WTC11 (cell line): ENCODE results near the gene MRPL34.

ENCODE experiments used
- CTCF ChIP-seq: fragments of 200-600 bp; IDR thresholded peaks from 2 replicates; pipeline ENCODE4 v1.8.0; 2022; ENCODE audit warnings: antibody characterized with exemption
- ESRRA ChIP-seq: sonication (generic); formaldehyde crosslinking; IDR thresholded peaks from 2 replicates; pipeline ENCODE4 v1.8.1; 2022; ENCODE audit warnings: mild to moderate bottlenecking, missing genetic modification reagents, borderline replicate concordance
- ETV6 ChIP-seq: sonication (generic); formaldehyde crosslinking; IDR thresholded peaks from 2 replicates; pipeline ENCODE4 v1.8.1; 2022; ENCODE audit warnings: mild to moderate bottlenecking, missing genetic modification reagents
- TP53 ChIP-seq: sonication (generic); formaldehyde crosslinking; IDR thresholded peaks from 2 replicates; pipeline ENCODE4 v1.8.1; 2023; ENCODE audit warnings: mild to moderate bottlenecking, missing genetic modification reagents
- USF2 ChIP-seq: sonication (generic); formaldehyde crosslinking; IDR thresholded peaks from 2 replicates; pipeline ENCODE4 v1.8.1; 2023; ENCODE audit warnings: mild to moderate bottlenecking, missing genetic modification reagents, moderate library complexity
- TF ChIP-seq, protein P1 (sequence below): sonication (generic); formaldehyde crosslinking; conservative IDR thresholded peaks from 2 replicates; pipeline ENCODE4 v1.8.1; 2022; ENCODE audit warnings: mild to moderate bottlenecking, missing genetic modification reagents
- TF ChIP-seq, protein P2 (sequence below): sonication (generic); formaldehyde crosslinking; IDR thresholded peaks from 2 replicates; pipeline ENCODE4 v1.8.1; 2023; ENCODE audit warnings: mild to moderate bottlenecking, missing genetic modification reagents

- TF ChIP-seq, protein P1, sequence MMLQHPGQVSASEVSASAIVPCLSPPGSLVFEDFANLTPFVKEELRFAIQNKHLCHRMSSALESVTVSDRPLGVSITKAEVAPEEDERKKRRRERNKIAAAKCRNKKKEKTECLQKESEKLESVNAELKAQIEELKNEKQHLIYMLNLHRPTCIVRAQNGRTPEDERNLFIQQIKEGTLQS: no peak
- TF ChIP-seq ETV6 (CRISPR knock-in tag): no peak
- TF ChIP-seq USF2 (CRISPR knock-in tag): no peak
- no peak for TF ChIP-seq CTCF
- TF ChIP-seq, protein P2, sequence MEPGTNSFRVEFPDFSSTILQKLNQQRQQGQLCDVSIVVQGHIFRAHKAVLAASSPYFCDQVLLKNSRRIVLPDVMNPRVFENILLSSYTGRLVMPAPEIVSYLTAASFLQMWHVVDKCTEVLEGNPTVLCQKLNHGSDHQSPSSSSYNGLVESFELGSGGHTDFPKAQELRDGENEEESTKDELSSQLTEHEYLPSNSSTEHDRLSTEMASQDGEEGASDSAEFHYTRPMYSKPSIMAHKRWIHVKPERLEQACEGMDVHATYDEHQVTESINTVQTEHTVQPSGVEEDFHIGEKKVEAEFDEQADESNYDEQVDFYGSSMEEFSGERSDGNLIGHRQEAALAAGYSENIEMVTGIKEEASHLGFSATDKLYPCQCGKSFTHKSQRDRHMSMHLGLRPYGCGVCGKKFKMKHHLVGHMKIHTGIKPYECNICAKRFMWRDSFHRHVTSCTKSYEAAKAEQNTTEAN: no peak
- TF ChIP-seq ESRRA: no peak
- no peak for TF ChIP-seq TP53
These were observed 24.8 kb downstream of the MRPL34 start for GRCh38 chr19:17330262-17331044.
